WERI-Rb-1 (cell line): Measurements from ENCODE around the gene MYD88.

Experiments used
- DNase-seq: peaks from one replicate; pipeline ENCODE4 v3.0.0-alpha.2; 2020
- H3K27ac ChIP-seq: fragments of 250-450 bp; sonication (Bioruptor Pico); 2 replicates; pipeline ENCODE4 v1.5.1; 2020; ENCODE audit warnings: mild to moderate bottlenecking, moderate library complexity
- H3K27me3 ChIP-seq: fragments of 250-450 bp; sonication (Bioruptor Pico); 2 replicates; pipeline ENCODE4 v1.5.1; 2021; ENCODE audit warnings: mild to moderate bottlenecking, low read depth, moderate library complexity; ENCODE audit not compliant: insufficient read depth, severe bottlenecking
- H3K36me3 ChIP-seq: fragments of 250-450 bp; sonication (Bioruptor Pico); 2 replicates; pipeline ENCODE4 v1.5.1; 2020; ENCODE audit warnings: mild to moderate bottlenecking, moderate library complexity
- H3K4me3 ChIP-seq: 2 replicates; pipeline ENCODE4 v1.5.1; 2011; ENCODE audit warnings: low read depth, mild to moderate bottlenecking, control low read depth, low read length
- H3K9me3 ChIP-seq: fragments of 250-450 bp; sonication (Bioruptor Pico); 2 replicates; pipeline ENCODE4 v1.5.1; 2021; ENCODE audit warnings: mild to moderate bottlenecking, moderate library complexity; ENCODE audit not compliant: severe bottlenecking
- TF ChIP-seq, protein P1 (sequence below): IDR thresholded peaks from 2 replicates; pipeline ENCODE4 v1.5.1; 2011; ENCODE audit warnings: low read depth, mild to moderate bottlenecking, control low read depth, inconsistent platforms, low read length

The MYD88 gene

DNA sequence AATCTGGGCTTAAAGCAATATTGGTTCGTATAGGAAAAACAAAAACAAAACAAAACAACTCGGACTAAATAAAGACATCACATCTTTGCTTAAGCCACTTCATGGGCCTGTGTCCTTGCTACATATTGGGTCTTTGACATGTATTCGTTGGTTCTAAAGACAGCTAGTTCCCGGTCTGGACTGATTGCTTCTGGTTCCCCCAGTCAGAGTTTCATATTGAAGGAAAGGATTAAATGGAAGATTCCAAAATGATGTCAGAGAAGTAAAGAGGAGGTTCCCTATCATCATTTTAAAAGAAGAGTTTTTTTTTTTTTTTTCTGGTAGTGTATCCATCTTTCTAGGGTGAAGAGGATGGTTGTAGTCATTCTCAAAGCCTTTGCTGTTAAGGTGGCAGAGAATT lies 29.1 kb downstream of the MYD88 start:
- DNase-seq, result no peak
- H3K4me3 ChIP-seq, result no peak overlapping the region

GRCh38 chr3:38168151-38169026 lies 29.9 kb downstream of the MYD88 start:
- TF ChIP-seq, protein P1, sequence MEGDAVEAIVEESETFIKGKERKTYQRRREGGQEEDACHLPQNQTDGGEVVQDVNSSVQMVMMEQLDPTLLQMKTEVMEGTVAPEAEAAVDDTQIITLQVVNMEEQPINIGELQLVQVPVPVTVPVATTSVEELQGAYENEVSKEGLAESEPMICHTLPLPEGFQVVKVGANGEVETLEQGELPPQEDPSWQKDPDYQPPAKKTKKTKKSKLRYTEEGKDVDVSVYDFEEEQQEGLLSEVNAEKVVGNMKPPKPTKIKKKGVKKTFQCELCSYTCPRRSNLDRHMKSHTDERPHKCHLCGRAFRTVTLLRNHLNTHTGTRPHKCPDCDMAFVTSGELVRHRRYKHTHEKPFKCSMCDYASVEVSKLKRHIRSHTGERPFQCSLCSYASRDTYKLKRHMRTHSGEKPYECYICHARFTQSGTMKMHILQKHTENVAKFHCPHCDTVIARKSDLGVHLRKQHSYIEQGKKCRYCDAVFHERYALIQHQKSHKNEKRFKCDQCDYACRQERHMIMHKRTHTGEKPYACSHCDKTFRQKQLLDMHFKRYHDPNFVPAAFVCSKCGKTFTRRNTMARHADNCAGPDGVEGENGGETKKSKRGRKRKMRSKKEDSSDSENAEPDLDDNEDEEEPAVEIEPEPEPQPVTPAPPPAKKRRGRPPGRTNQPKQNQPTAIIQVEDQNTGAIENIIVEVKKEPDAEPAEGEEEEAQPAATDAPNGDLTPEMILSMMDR, result no peak
- H3K27ac ChIP-seq, result no peak overlapping the region
- H3K36me3 ChIP-seq, result peaks cover 5% of the 10 kb centered on the region; the same call in 1 of the 2 replicates
- H3K9me3 ChIP-seq, result no peaks in the 10 kb centered on the region
- no peak overlapping the region for H3K4me3 ChIP-seq
- no peaks in the 10 kb centered on the region for H3K27me3 ChIP-seq
- DNase-seq, result no peak

More for the DNA sequence above, 29.1 kb downstream of the MYD88 start:
- Histone ChIP-seq H3K9me3 (no peaks in the 10 kb centered on the region), H3K27me3 (no peaks in the 10 kb centered on the region), H3K36me3 (peaks cover 5% of the 10 kb centered on the region; the same call in 1 of the 2 replicates), H3K27ac (no peak overlapping the region)
- TF ChIP-seq, protein P1, result no peak

GRCh38 chr3:38169027-38169317 lies 30.5 kb downstream of the MYD88 start:
- no peaks in the 10 kb centered on the region for H3K27me3 ChIP-seq
- no peak overlapping the region for H3K27ac ChIP-seq
- no peak overlapping the region for H3K4me3 ChIP-seq
- DNase-seq, result no peak
- TF ChIP-seq, protein P1, result no peak
- peaks cover 5% of the 10 kb centered on the region; the same call in 1 of the 2 replicates for H3K36me3 ChIP-seq
- no peaks in the 10 kb centered on the region for H3K9me3 ChIP-seq

GRCh38 chr3:38170722-38171121 lies 32.3 kb downstream of the MYD88 start:
- Histone ChIP-seq H3K36me3 (peaks cover 2% of the 10 kb centered on the region; the same call in 1 of the 2 replicates), H3K27me3 (no peaks in the 10 kb centered on the region), H3K9me3 (no peaks in the 10 kb centered on the region), H3K27ac (no peak overlapping the region), H3K4me3 (no peak overlapping the region)
- DNase-seq, result no peak
- TF ChIP-seq, protein P1, result no peak

GRCh38 chr3:38171622-38172021 lies 33.2 kb downstream of the MYD88 start:
- Histone ChIP-seq H3K36me3 (no peaks in the 10 kb centered on the region), H3K27me3 (no peaks in the 10 kb centered on the region), H3K9me3 (no peaks in the 10 kb centered on the region), H3K4me3 (no peak overlapping the region), H3K27ac (no peak overlapping the region)
- no peak for DNase-seq
- TF ChIP-seq, protein P1, result no peak
